Immature natural killer cell (primary cell): Measurements from ENCODE around the gene PEAK3. TPM values are rescaled to one million over a fixed set of nuclear protein-coding genes. Genes with fewer than 3 reads are reported as not detected.

ENCODE experiments used
- DNase-seq, 3 donors: peaks; one replicate each; pipeline ENCODE4 v3.0.0; 2022; ENCODE audit warnings: mixed read lengths in 1 of 3
- H3K27ac Mint-ChIP-seq, 6 donors: one replicate each; pipeline ENCODE4 v1.8.0; 2020; ENCODE audit warnings: mixed read lengths in 6 of 6, mild to moderate bottlenecking in 5 of 6, inconsistent platforms in 4 of 6, moderate library complexity in 3 of 6
- H3K27me3 Mint-ChIP-seq, 3 donors: one replicate each; pipeline ENCODE4 v1.8.0; 2020 to 2021; ENCODE audit warnings: low read depth in 3 of 3, mild to moderate bottlenecking in 3 of 3, mixed read lengths in 3 of 3, moderate library complexity in 3 of 3, inconsistent platforms in 1 of 3
- H3K36me3 Mint-ChIP-seq, 3 donors: one replicate each; pipeline ENCODE4 v1.8.0; 2020; ENCODE audit warnings: mixed read lengths in 3 of 3, inconsistent platforms in 2 of 3, mild to moderate bottlenecking in 2 of 3
- H3K4me1 Mint-ChIP-seq, 2 donors: one replicate each; pipeline ENCODE4 v1.8.0; 2020; ENCODE audit warnings: inconsistent platforms in 2 of 2, mild to moderate bottlenecking in 2 of 2, mixed read lengths in 2 of 2, moderate library complexity in 1 of 2
- H3K4me3 Mint-ChIP-seq, 5 donors: one replicate each; pipeline ENCODE4 v1.8.0; 2020; ENCODE audit warnings: mild to moderate bottlenecking in 5 of 5, mixed read lengths in 5 of 5, inconsistent platforms in 3 of 5, moderate library complexity in 3 of 5
- H3K9me3 Mint-ChIP-seq, 6 donors: one replicate each; pipeline ENCODE4 v1.8.0; 2020; ENCODE audit warnings: mild to moderate bottlenecking in 6 of 6, mixed read lengths in 6 of 6, inconsistent platforms in 4 of 6, moderate library complexity in 3 of 6
- polyA plus RNA-seq, 3 donors: library from polyadenylated mRNA; unstranded; fragments of 300-500 nt; fragmentation: Illumina TruSeq; gene quantifications; one replicate each; pipeline ENCODE4 v1.2.3, GENCODE V29; 2021

Gene PEAK3
- polyA plus RNA-seq, 3 donors from 2014 or later = 0.96 to 10.8 (median 2.5) TPM

- peaks cover 6 to 17% of the 10 kb centered on the region in 2 donors for H3K4me1 Mint-ChIP-seq
- H3K27me3 Mint-ChIP-seq = peaks cover 2 to 16% (median 6%) of the 10 kb centered on the region in 3 donors
- H3K9me3 Mint-ChIP-seq = no peaks in the 10 kb centered on the region
- H3K36me3 Mint-ChIP-seq = no peaks in the 10 kb centered on the region
- peak overlapping the region; percentile 15 to 68 (median 59) for H3K4me3 Mint-ChIP-seq
- H3K27ac Mint-ChIP-seq = peak overlapping the region in 2 of 6 donors; percentile 19 to 34
- DNase-seq = peak in 2 of 3 donors; percentile 33 to 59
Measured at GRCh38 chr19:2253106-2254063, 28.6 kb downstream of the PEAK3 start.

- no peak for DNase-seq
- peaks cover 2 to 16% (median 6%) of the 10 kb centered on the region in 3 donors for H3K27me3 Mint-ChIP-seq
- no peaks in the 10 kb centered on the region for H3K9me3 Mint-ChIP-seq
- H3K27ac Mint-ChIP-seq = no peak overlapping the region
- peak overlapping the region in 4 of 5 donors; percentile 7 to 68 (median 12) for H3K4me3 Mint-ChIP-seq
- H3K4me1 Mint-ChIP-seq = peaks cover under 1 to 11% of the 10 kb centered on the region in 2 donors
- no peaks in the 10 kb centered on the region for H3K36me3 Mint-ChIP-seq
Measured at GRCh38 chr19:2252797-2253105, 29.2 kb downstream of the PEAK3 start.

GRCh38 chr19:2252055-2252796 lies 29.7 kb downstream of the PEAK3 start:
- Mint-ChIP-seq H3K27ac (no peak overlapping the region), H3K4me1 (peaks cover 0 to 8% of the 10 kb centered on the region in 2 donors), H3K36me3 (no peaks in the 10 kb centered on the region), H3K9me3 (no peaks in the 10 kb centered on the region), H3K4me3 (peak overlapping the region in 4 of 5 donors; percentile 7 to 68 (median 42)), H3K27me3 (peaks cover 2 to 16% (median 6%) of the 10 kb centered on the region in 3 donors)
- DNase-seq = no peak

- no peak overlapping the region for H3K27ac Mint-ChIP-seq
- no peaks in the 10 kb centered on the region for H3K9me3 Mint-ChIP-seq
- no peaks in the 10 kb centered on the region for H3K36me3 Mint-ChIP-seq
- no peak for DNase-seq
- H3K4me1 Mint-ChIP-seq = peaks cover 0 to 8% of the 10 kb centered on the region in 2 donors
- peaks cover 2 to 14% (median 6%) of the 10 kb centered on the region in 3 donors for H3K27me3 Mint-ChIP-seq
- peak overlapping the region in 3 of 5 donors; percentile 29 to 46 (median 36) for H3K4me3 Mint-ChIP-seq
Measured at GRCh38 chr19:2251106-2252054, 30.6 kb downstream of the PEAK3 start.

- Mint-ChIP-seq H3K4me1 (peaks cover 0 to 8% of the 10 kb centered on the region in 2 donors), H3K36me3 (peaks cover 0 to 3% (median 3%) of the 10 kb centered on the region in 3 donors), H3K9me3 (no peaks in the 10 kb centered on the region), H3K4me3 (no peak overlapping the region), H3K27me3 (peaks cover 2 to 16% (median 4%) of the 10 kb centered on the region in 3 donors), H3K27ac (no peak overlapping the region)
- no peak for DNase-seq
Measured at GRCh38 chr19:2250766-2251105, 31.2 kb downstream of the PEAK3 start.

- H3K9me3 Mint-ChIP-seq = no peaks in the 10 kb centered on the region
- peaks cover 0 to 8% of the 10 kb centered on the region in 2 donors for H3K4me1 Mint-ChIP-seq
- peaks cover 2 to 16% (median 4%) of the 10 kb centered on the region in 3 donors for H3K27me3 Mint-ChIP-seq
- no peak overlapping the region for H3K27ac Mint-ChIP-seq
- no peak overlapping the region for H3K4me3 Mint-ChIP-seq
- no peak for DNase-seq
- peaks cover 0 to 7% (median 6%) of the 10 kb centered on the region in 3 donors for H3K36me3 Mint-ChIP-seq
Measured at GRCh38 chr19:2249880-2250765, 31.9 kb downstream of the PEAK3 start.

- no peak within 1 kb of the TSS for H3K4me3 Mint-ChIP-seq
- peaks cover 4 to 16% (median 4%) of the 10 kb centered on the region in 3 donors for H3K27me3 Mint-ChIP-seq
- H3K27ac Mint-ChIP-seq = no peak within 1 kb of the TSS
- H3K4me1 Mint-ChIP-seq = peaks cover 0 to 8% of the 10 kb centered on the region in 2 donors
- DNase-seq = no peak
- H3K9me3 Mint-ChIP-seq = no peaks in the 10 kb centered on the region
- H3K36me3 Mint-ChIP-seq = peaks cover 0 to 12% (median 6%) of the 10 kb centered on the region in 3 donors
Measured at GRCh38 chr19:2249010-2249866, 32.7 kb downstream of the PEAK3 start, which contains the start of gene AMH. Gene AMH, plus strand, starts transcription at chr19:2249323. Its CDS starts 10 bp downstream, at chr19:2249333.

- Mint-ChIP-seq H3K9me3 (no peaks in the 10 kb centered on the region), H3K36me3 (peaks cover 0 to 12% (median 6%) of the 10 kb centered on the region in 3 donors), H3K4me3 (no peak overlapping the region), H3K27me3 (peaks cover 4 to 17% (median 4%) of the 10 kb centered on the region in 3 donors), H3K27ac (no peak overlapping the region), H3K4me1 (peaks cover 0 to 6% of the 10 kb centered on the region in 2 donors)
- no peak for DNase-seq
Measured at GRCh38 chr19:2248136-2249009, 33.6 kb downstream of the PEAK3 start.

- no peak for DNase-seq
- Mint-ChIP-seq H3K27me3 (peaks cover 2 to 11% (median 4%) of the 10 kb centered on the region in 3 donors), H3K4me1 (peaks cover 4 to 7% of the 10 kb centered on the region in 2 donors), H3K36me3 (peaks cover 0 to 14% (median 6%) of the 10 kb centered on the region in 3 donors), H3K4me3 (no peak overlapping the region), H3K9me3 (no peaks in the 10 kb centered on the region), H3K27ac (no peak overlapping the region)
Measured at GRCh38 chr19:2247433-2248101, 34.4 kb downstream of the PEAK3 start.

GRCh38 chr19:2246801-2247361 lies 35.1 kb downstream of the PEAK3 start:
- Mint-ChIP-seq H3K27me3 (peaks cover 2 to 6% (median 4%) of the 10 kb centered on the region in 3 donors), H3K9me3 (no peaks in the 10 kb centered on the region), H3K4me1 (peaks cover 9 to 11% of the 10 kb centered on the region in 2 donors), H3K27ac (no peak overlapping the region), H3K36me3 (peaks cover 0 to 16% (median 6%) of the 10 kb centered on the region in 3 donors), H3K4me3 (no peak overlapping the region)
- no peak for DNase-seq
